GM19372 (cell line): ENCODE results near the gene LPXN.
A peak's percentile ranks its signal among the peaks of the same experiment; 100 is the strongest.
"Not testable (repeated sequence)": the region's sequence is repeated elsewhere in the genome, so short reads cannot be mapped to it uniquely, and the experiment has no call there.

ENCODE experiments used
- ATAC-seq: cut with Tn5 transposase; IDR thresholded peaks from one replicate; pipeline ENCODE4 v1.9.1; 2021; ENCODE audit warnings: mild to moderate bottlenecking, low read depth, moderate library complexity; ENCODE audit not compliant: unreplicated experiment

The LPXN gene

GRCh38 chr11:58579192-58580129 is 3.8 kb upstream of the LPXN start:
- peak; percentile 34 for ATAC-seq

- peak; percentile 36 for ATAC-seq
These were observed 3.1 kb upstream of the LPXN start, which contains the start of gene ZFP91 for GRCh38 chr11:58578635-58579191. TSS of gene ZFP91 (plus strand) at chr11:58579063. CDS start at chr11:58579282, 219 bp downstream.

- peak; percentile 18 for ATAC-seq
These were observed 2.5 kb upstream of the LPXN start for GRCh38 chr11:58578136-58578634.

- peak; percentile 50 for ATAC-seq
These were observed 2.0 kb upstream of the LPXN start for GRCh38 chr11:58577555-58578135.

GRCh38 chr11:58576887-58577471 is 1.3 kb upstream of the LPXN start:
- ATAC-seq, result no peak

GRCh38 chr11:58574881-58575280 is 775 bp downstream of the LPXN start:
- ATAC-seq, result no peak

- ATAC-seq, result no peak
These were observed 2.1 kb downstream of the LPXN start for GRCh38 chr11:58573451-58574104.

GRCh38 chr11:58572906-58573305 is 2.8 kb downstream of the LPXN start:
- not testable (repeated sequence) for ATAC-seq

GRCh38 chr11:58567889-58568512 is 7.7 kb downstream of the LPXN start:
- ATAC-seq, result peak; percentile 94

- no peak for ATAC-seq
These were observed 11.4 kb downstream of the LPXN start for GRCh38 chr11:58564231-58564630.

GRCh38 chr11:58562375-58562800 is 13.3 kb downstream of the LPXN start:
- ATAC-seq, result peak; percentile 79

GRCh38 chr11:58561394-58562098 is 14.1 kb downstream of the LPXN start:
- no peak for ATAC-seq

GRCh38 chr11:58560842-58561241 is 14.8 kb downstream of the LPXN start:
- no peak for ATAC-seq

- ATAC-seq, result no peak
These were observed 26.0 kb downstream of the LPXN start for GRCh38 chr11:58549644-58550043.

GRCh38 chr11:58546841-58547240 is 28.8 kb downstream of the LPXN start:
- ATAC-seq, result no peak

- no peak for ATAC-seq
These were observed 43.8 kb downstream of the LPXN start for GRCh38 chr11:58531865-58532341.

GRCh38 chr11:58530236-58530635 is 45.4 kb downstream of the LPXN start:
- no peak for ATAC-seq

GRCh38 chr11:58527429-58527828 is 48.2 kb downstream of the LPXN start:
- ATAC-seq, result no peak

- no peak for ATAC-seq
These were observed 48.9 kb downstream of the LPXN start for GRCh38 chr11:58526721-58527120.
